Thyroid gland (tissue), 4 donors: ENCODE results near the gene CBARP. TPM values are rescaled to one million over a fixed set of nuclear protein-coding genes. Genes with fewer than 3 reads are reported as not detected.
A peak's percentile ranks its signal among the peaks of the same experiment; 100 is the strongest.

Experiments used
- DNase-seq, 2 donors: peaks; one replicate each; pipeline ENCODE4 v3.0.0-alpha.2; 2019
- H3K27ac ChIP-seq, 3 donors: fragments of 200-600 bp; sonication (generic); 1 replicate in 2 of 3; 2 replicates in 1 of 3; pipeline ENCODE4 v1.5.1; 2016 to 2019; ENCODE audit warnings: mild to moderate bottlenecking in 1 of 3, moderate library complexity in 1 of 3
- H3K27me3 ChIP-seq: fragments of 200-600 bp; sonication (generic); one replicate; pipeline ENCODE4 v1.5.1; 2019
- H3K36me3 ChIP-seq, 2 donors: fragments of 200-600 bp; sonication (generic); one replicate each; pipeline ENCODE4 v1.5.1; 2016 to 2019
- H3K4me1 ChIP-seq, 2 donors: fragments of 200-600 bp; sonication (generic); one replicate each; pipeline ENCODE4 v1.5.1; 2017 to 2019
- H3K4me3 ChIP-seq, 3 donors: fragments of 200-600 bp; sonication (generic); replicated peaks in 1 of 3; 1 replicate in 2 of 3; 2 replicates in 1 of 3; pipeline ENCODE4 v1.5.1; 2016; ENCODE audit warnings: mild to moderate bottlenecking in 1 of 3
- H3K9me3 ChIP-seq: fragments of 200-600 bp; sonication (generic); one replicate; pipeline ENCODE4 v1.5.1; 2017
- CTCF ChIP-seq, 6 experiments: fragments of 200-600 bp in 3 of 6; fragments of 450-650 bp in 3 of 6; sonication (generic) in 3 of 6; IDR thresholded peaks; one replicate each; pipeline ENCODE4 v1.5.1; 2016 to 2019; ENCODE audit warnings: antibody characterized with exemption in 6 of 6, mild to moderate bottlenecking in 2 of 6, inconsistent platforms in 1 of 6, moderate library complexity in 1 of 6
- POLR2A ChIP-seq, 2 donors: fragments of 450-650 bp; IDR thresholded peaks; one replicate each; pipeline ENCODE4 v1.6.1; 2017; ENCODE audit warnings: antibody characterized with exemption in 2 of 2, mild to moderate bottlenecking in 2 of 2, moderate library complexity in 1 of 2
- WGBS, 2 donors: methylation state at CpG; one replicate each; pipeline ENCODE4 v1.1.5; 2017; 5-methylcytosine and 5-hydroxymethylcytosine counted together
- intact Hi-C: fragments of 100-400 bp; cut with DNase I; formaldehyde crosslinking; loops from one replicate; pipeline ENCODE4 v1.15.1; 2023
- total RNA-seq, 4 donors: library from RNA; depleted of rRNA; stranded (reverse); fragments of >200 nt; gene quantifications; one replicate each; pipeline ENCODE4 v1.2.3, GENCODE V29; 2016

CBARP gene
- total RNA-seq, 4 donors from 2014 or later: 0.73 to 3.2 (median 1.5) TPM

- TF ChIP-seq POLR2A (IDR thresholded peaks at IDR 0.05) (peak in 1 of 2 donors; percentile 89), CTCF (IDR thresholded peaks at IDR 0.05) (peak in 1 of 6 experiments; percentile 20)
- H3K27me3 ChIP-seq: no peaks in the 10 kb centered on the region
- peaks cover 35 to 53% of the 10 kb centered on the region in 2 donors for H3K4me1 ChIP-seq
- peak; percentile 97 to 98 for DNase-seq
- H3K27ac ChIP-seq: peak within 1 kb of the TSS; percentile 80 to 99 (median 98)
- H3K4me3 ChIP-seq: peak within 1 kb of the TSS in 2 of 3 donors; percentile 46 to 74
- whole genome bisulfite sequencing, 2 donors: 0 to 1% methylated on average over 15 of the region's 98 CpGs
- intact Hi-C loops: loop anchor here (5.0 kb wide), 1 partner anchor 132 kb away; the partner anchor contains the start of gene DAZAP1
- H3K9me3 ChIP-seq: no peaks in the 10 kb centered on the region
- H3K36me3 ChIP-seq: peaks cover 50 to 57% of the 10 kb centered on the region in 2 donors
Observed at GRCh38 chr19:1275260-1275975, 37.6 kb upstream of the CBARP start, which contains the start of gene FAM174C. Gene FAM174C, plus strand, starts transcription at chr19:1275530. Its CDS starts 20 bp downstream, at chr19:1275550.

GRCh38 chr19:1274852-1275259 is 37.1 kb upstream of the CBARP start:
- H3K9me3 ChIP-seq: no peaks in the 10 kb centered on the region
- peaks cover 50 to 61% of the 10 kb centered on the region in 2 donors for H3K36me3 ChIP-seq
- peaks cover 38 to 59% of the 10 kb centered on the region in 2 donors for H3K4me1 ChIP-seq
- WGBS, 2 donors: 36 to 60% methylated on average over 8 to 18 of the region's 44 CpGs
- intact Hi-C loops: loop anchor here (5.0 kb wide), 1 partner anchor 132 kb away; the partner anchor contains the start of gene DAZAP1
- peak overlapping the region; percentile 80 to 99 (median 98) for H3K27ac ChIP-seq
- no peaks in the 10 kb centered on the region for H3K27me3 ChIP-seq
- DNase-seq: no peak
- TF ChIP-seq CTCF (IDR thresholded peaks at IDR 0.05) (no peak), POLR2A (IDR thresholded peaks at IDR 0.05) (no peak)
- H3K4me3 ChIP-seq: peak overlapping the region in 1 of 3 donors; percentile 74

- WGBS, 2 donors: 88 to 89% methylated on average over 13 to 32 of the region's 46 CpGs
- peak overlapping the region in 1 of 3 donors; percentile 74 for H3K4me3 ChIP-seq
- H3K27me3 ChIP-seq: no peaks in the 10 kb centered on the region
- H3K36me3 ChIP-seq: peaks cover 47 to 59% of the 10 kb centered on the region in 2 donors
- intact Hi-C loops: no loop called here
- DNase-seq: no peak
- TF ChIP-seq POLR2A (IDR thresholded peaks at IDR 0.05): no peak
- TF ChIP-seq CTCF (IDR thresholded peaks at IDR 0.05): no peak
- peaks cover 38 to 59% of the 10 kb centered on the region in 2 donors for H3K4me1 ChIP-seq
- no peaks in the 10 kb centered on the region for H3K9me3 ChIP-seq
- H3K27ac ChIP-seq: peak overlapping the region; percentile 80 to 99 (median 98)
Observed at GRCh38 chr19:1274081-1274851, 36.5 kb upstream of the CBARP start.

GRCh38 chr19:1273263-1274041 is 35.6 kb upstream of the CBARP start:
- no peak overlapping the region for H3K4me3 ChIP-seq
- peaks cover 43 to 63% of the 10 kb centered on the region in 2 donors for H3K4me1 ChIP-seq
- H3K27me3 ChIP-seq: no peaks in the 10 kb centered on the region
- peak overlapping the region in 1 of 3 donors; percentile 6 for H3K27ac ChIP-seq
- no peaks in the 10 kb centered on the region for H3K9me3 ChIP-seq
- no peak for DNase-seq
- H3K36me3 ChIP-seq: peaks cover 42 to 52% of the 10 kb centered on the region in 2 donors
- intact Hi-C loops: no loop called here
- 81 to 88% methylated on average over 20 to 22 of the region's 25 CpGs for WGBS, 2 donors
- TF ChIP-seq CTCF (IDR thresholded peaks at IDR 0.05) (no peak), POLR2A (IDR thresholded peaks at IDR 0.05) (no peak)
